Psoas muscle (tissue), 8 donors: ENCODE data around the gene UPF2. TPM values are rescaled to one million over a fixed set of nuclear protein-coding genes. Genes with fewer than 3 reads are reported as not detected.

Source experiments
- ATAC-seq, 4 donors: fragments of 200-7000 bp; cut with Tn5 transposase; one replicate each; pipeline ENCODE4 v1.9.1; 2020; ENCODE audit warnings: moderate library complexity in 3 of 4, mild to moderate bottlenecking in 2 of 4
- DNase-seq, 2 donors: peaks; one replicate each; pipeline ENCODE4 v3.0.0-alpha.2; 2020
- H3K27ac ChIP-seq: fragments of 200-600 bp; one replicate; pipeline ENCODE4 v1.8.0; 2022
- H3K27me3 ChIP-seq, 3 donors: fragments of 200-600 bp in 1 of 3; one replicate each; pipeline versions ENCODE4 v1.6.1 to v1.8.0; 2013 to 2022; ENCODE audit warnings: low read length in 2 of 3, mild to moderate bottlenecking in 2 of 3, moderate library complexity in 1 of 3; ENCODE audit not compliant: insufficient read depth in 3 of 3
- H3K36me3 ChIP-seq, 2 donors: fragments of 200-600 bp in 1 of 2; one replicate each; pipeline versions ENCODE4 v1.6.1 to v1.8.0; 2013 to 2022; ENCODE audit warnings: low read depth in 1 of 2, mild to moderate bottlenecking in 1 of 2, moderate library complexity in 1 of 2; ENCODE audit not compliant: insufficient read depth in 1 of 2
- H3K4me1 ChIP-seq: fragments of 200-600 bp; one replicate; pipeline ENCODE4 v1.8.0; 2022
- H3K4me3 ChIP-seq: fragments of 200-600 bp; one replicate; pipeline ENCODE4 v1.8.0; 2022; ENCODE audit warnings: mild to moderate bottlenecking
- H3K9me3 ChIP-seq: fragments of 200-600 bp; one replicate; pipeline ENCODE4 v1.8.0; 2022
- WGBS, 3 donors: extraction: QIAGEN DNeasy Blood & Tissue Kit; methylation state at CpG; one replicate each; pipeline versions ENCODE4 v1.1.6 to v1.1.7; 2013; 5-methylcytosine and 5-hydroxymethylcytosine counted together
- intact Hi-C, 2 donors: fragments of 100-400 bp; cut with DNase I; formaldehyde crosslinking; loops; one replicate each; pipeline versions ENCODE4 v1.11.0 to v1.14.2; 2022
- polyA plus RNA-seq, 3 donors: library from polyadenylated mRNA; stranded (reverse); fragments of 200-250 nt; gene quantifications; one replicate each; pipeline ENCODE4 v1.2.3, GENCODE V29; 2013
- total RNA-seq, 4 donors: library from RNA; stranded (reverse); fragmentation: NEBNext Ultra II Directional in 2 of 4; extraction: Animal tissue kit (Norgen Biotek cat#: 25700) in 2 of 4; gene quantifications; one replicate each; pipeline versions ENCODE4 v1.2.1 to v1.2.4, GENCODE V29; 2021 to 2023
- TF ChIP-seq, protein P1 (sequence below): fragments of 200-600 bp; IDR thresholded peaks from one replicate; pipeline ENCODE4 v1.8.0; 2022; ENCODE audit warnings: antibody characterized with exemption
- donor health status: healthy with polysubstance abuse.
- donor health status: DM: no; HTN: no; CAD: no; lungs with moderate emphysema.
- donor health status: Bipolar disorder and iron deficiency.
- donor health status: healthy.
- donor health status: DM: yes; HTN: yes; CAD: no.
- donor health status: DM: no; HTN: no; CAD: no.
- donor health status: DM: no; HTN: no; CAD: no.
- donor health status: DM: yes; HTN: yes; CAD: no.

The UPF2 gene
- total and polyA plus RNA-seq, 7 donors: 12.7 to 35.1 (median 23.6) TPM

DNA sequence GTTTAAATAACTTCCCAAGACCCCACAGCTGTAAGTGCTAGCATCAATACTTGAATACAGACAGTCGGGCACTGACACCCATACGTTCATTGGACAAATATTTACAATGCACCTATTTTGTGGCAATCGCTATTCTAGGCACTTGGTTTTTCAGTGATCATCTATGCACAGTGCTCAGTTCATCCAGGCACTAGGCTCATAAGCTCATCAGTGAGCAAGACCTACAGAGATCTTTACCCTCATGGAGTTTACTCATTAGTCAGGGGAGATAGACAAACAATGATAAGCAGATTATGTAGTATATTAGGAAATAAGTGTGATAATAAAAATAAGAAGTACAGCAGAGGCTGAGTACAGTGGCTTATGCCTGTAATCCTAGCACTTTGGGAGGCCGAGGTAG, 18.5 kb upstream of the UPF2 start:
- Histone ChIP-seq H3K36me3 (no peaks in the 10 kb centered on the region), H3K27me3 (no peaks in the 10 kb centered on the region), H3K4me3 (no peak overlapping the region), H3K27ac (no peak overlapping the region), H3K4me1 (no peaks in the 10 kb centered on the region), H3K9me3 (no peaks in the 10 kb centered on the region)
- TF ChIP-seq, protein P1, sequence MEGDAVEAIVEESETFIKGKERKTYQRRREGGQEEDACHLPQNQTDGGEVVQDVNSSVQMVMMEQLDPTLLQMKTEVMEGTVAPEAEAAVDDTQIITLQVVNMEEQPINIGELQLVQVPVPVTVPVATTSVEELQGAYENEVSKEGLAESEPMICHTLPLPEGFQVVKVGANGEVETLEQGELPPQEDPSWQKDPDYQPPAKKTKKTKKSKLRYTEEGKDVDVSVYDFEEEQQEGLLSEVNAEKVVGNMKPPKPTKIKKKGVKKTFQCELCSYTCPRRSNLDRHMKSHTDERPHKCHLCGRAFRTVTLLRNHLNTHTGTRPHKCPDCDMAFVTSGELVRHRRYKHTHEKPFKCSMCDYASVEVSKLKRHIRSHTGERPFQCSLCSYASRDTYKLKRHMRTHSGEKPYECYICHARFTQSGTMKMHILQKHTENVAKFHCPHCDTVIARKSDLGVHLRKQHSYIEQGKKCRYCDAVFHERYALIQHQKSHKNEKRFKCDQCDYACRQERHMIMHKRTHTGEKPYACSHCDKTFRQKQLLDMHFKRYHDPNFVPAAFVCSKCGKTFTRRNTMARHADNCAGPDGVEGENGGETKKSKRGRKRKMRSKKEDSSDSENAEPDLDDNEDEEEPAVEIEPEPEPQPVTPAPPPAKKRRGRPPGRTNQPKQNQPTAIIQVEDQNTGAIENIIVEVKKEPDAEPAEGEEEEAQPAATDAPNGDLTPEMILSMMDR: no peak
- ATAC-seq (no peak), DNase-seq (no peak)
- WGBS, 3 donors: 84 to 94% (median 92%) methylated on average over 4 of the region's 4 CpGs
- intact Hi-C loops: no loop called here

DNA sequence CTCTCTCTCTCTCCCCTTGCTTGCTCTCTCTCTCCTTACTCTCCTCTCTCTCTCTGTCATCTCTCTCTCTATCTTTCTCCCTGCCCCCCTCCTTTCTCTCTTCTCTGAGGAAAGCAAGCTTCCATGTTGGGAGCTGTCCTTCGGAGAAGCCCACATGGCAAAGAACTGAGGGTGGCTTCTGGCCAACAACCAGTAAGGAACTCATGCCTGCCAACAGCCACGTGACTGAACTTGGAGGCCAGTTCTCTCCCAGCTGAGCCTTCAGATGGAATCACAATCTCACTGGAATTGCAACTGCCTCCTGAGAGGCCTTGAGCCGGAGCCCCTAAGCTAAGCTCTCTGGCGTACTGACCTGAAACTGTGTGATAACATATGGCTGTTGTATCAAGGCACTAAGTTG, 14.1 kb upstream of the UPF2 start:
- WGBS, 3 donors: 56 to 59% (median 57%) methylated on average over 4 of the region's 4 CpGs
- DNase-seq (no peak), ATAC-seq (no peak)
- H3K36me3 ChIP-seq: no peaks in the 10 kb centered on the region
- H3K4me3 ChIP-seq: no peak overlapping the region
- TF ChIP-seq, protein P1: no peak
- intact Hi-C loops: no loop called here
- no peak overlapping the region for H3K27ac ChIP-seq
- no peaks in the 10 kb centered on the region for H3K4me1 ChIP-seq
- H3K27me3 ChIP-seq: no peaks in the 10 kb centered on the region
- no peaks in the 10 kb centered on the region for H3K9me3 ChIP-seq

DNA sequence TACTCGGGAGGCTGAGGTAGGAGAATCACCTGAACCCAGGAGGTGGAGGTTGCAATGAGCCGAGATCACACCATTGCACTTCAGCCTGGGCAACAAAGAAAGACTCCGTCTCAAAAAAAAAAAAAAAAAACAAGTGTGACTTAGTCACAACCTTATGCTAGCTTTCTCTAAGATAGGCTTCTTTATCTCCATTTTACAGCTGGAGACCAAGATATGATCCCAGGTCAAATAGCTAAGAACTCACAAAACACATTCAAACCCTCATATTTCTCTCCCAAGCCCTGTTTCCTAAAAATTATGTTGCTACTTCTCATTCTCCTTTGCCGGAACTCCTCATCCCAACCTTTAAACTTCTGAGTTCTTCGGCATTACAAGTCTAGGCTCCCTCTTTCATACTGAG, 13.1 kb upstream of the UPF2 start:
- H3K9me3 ChIP-seq: no peaks in the 10 kb centered on the region
- 91 to 94% (median 94%) methylated on average over 5 of the region's 5 CpGs for WGBS, 3 donors
- no peaks in the 10 kb centered on the region for H3K36me3 ChIP-seq
- ATAC-seq (no peak), DNase-seq (no peak)
- H3K4me1 ChIP-seq: no peaks in the 10 kb centered on the region
- intact Hi-C loops: no loop called here
- TF ChIP-seq, protein P1: no peak
- H3K27me3 ChIP-seq: no peaks in the 10 kb centered on the region
- no peak overlapping the region for H3K27ac ChIP-seq
- H3K4me3 ChIP-seq: no peak overlapping the region

DNA sequence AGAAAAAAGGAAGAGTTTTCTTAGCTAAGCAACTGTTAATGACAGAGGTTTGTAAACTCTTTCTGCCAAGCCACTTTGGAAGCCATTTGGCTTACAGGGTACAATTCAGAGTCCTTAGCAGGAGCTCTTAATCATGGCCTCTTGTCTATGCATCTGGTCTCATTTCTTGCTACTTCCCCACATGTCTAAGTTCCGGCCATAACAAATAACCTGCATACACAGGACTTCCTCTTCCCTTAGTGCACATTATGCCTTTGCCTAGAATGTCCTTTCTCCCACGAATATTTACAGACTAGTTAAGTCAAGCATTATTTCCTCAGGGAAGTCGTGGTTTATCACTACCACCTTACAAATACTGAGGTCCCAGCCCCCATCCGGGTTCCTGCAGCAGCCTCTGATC, 8.6 kb upstream of the UPF2 start:
- 62 to 76% (median 69%) methylated on average over 4 of the region's 4 CpGs for WGBS, 3 donors
- Histone ChIP-seq H3K27ac (no peak overlapping the region), H3K36me3 (no peaks in the 10 kb centered on the region)

DNA sequence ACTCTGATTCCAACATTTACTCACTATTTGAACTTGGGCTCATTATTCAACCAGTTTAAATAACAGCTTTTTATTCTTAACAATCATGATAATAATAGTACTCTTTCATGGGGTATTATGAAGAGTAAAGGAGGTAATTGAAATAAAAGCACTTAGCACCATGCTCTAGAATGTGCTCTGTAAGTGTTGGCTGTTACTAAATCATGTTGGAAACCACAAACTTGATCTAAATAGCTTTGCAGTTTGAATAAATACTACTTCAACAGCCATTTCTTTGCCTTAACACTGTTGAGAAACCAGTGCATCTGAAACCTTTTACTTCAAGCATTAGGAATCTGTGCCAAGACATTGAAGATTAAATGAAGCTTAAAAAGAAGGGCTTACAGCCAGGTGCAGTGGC, 7.9 kb upstream of the UPF2 start:
- TF ChIP-seq, protein P1: no peak
- H3K36me3 ChIP-seq: no peaks in the 10 kb centered on the region
- H3K27ac ChIP-seq: no peak overlapping the region
- no peak overlapping the region for H3K4me3 ChIP-seq
- DNase-seq (no peak), ATAC-seq (no peak)
- H3K27me3 ChIP-seq: peaks cover 0 to 9% (median 0%) of the 10 kb centered on the region in 3 donors
- no peaks in the 10 kb centered on the region for H3K9me3 ChIP-seq
- intact Hi-C loops: no loop called here
- no peaks in the 10 kb centered on the region for H3K4me1 ChIP-seq

More for the DNA sequence above, 8.6 kb upstream of the UPF2 start:
- no peak for DNase-seq
- peaks cover 0 to 9% (median 0%) of the 10 kb centered on the region in 3 donors for H3K27me3 ChIP-seq
- no peaks in the 10 kb centered on the region for H3K4me1 ChIP-seq
- intact Hi-C loops: no loop called here
- ATAC-seq: no peak
- H3K4me3 ChIP-seq: no peak overlapping the region
- H3K9me3 ChIP-seq: no peaks in the 10 kb centered on the region
- TF ChIP-seq, protein P1: no peak
